ENCODE results near the gene HPX.

The HPX gene

GRCh38 chr11:6440906-6441358 is at the start of gene HPX:
Gene HPX, minus strand, starts transcription at chr11:6440987. Its CDS starts 24 bp downstream, at chr11:6440963.
- DNase-seq: no peak

- DNase-seq: no peak
These were observed 48.5 kb upstream of the HPX start for GRCh38 chr11:6489306-6489705.

- DNase-seq: no peak
These were observed 48.0 kb upstream of the HPX start for GRCh38 chr11:6488821-6489220.

- no peak for DNase-seq
These were observed 47.6 kb upstream of the HPX start for GRCh38 chr11:6488342-6488741.

- DNase-seq: no peak
These were observed 46.2 kb upstream of the HPX start for GRCh38 chr11:6486938-6487337.

GRCh38 chr11:6486256-6486655 is 45.5 kb upstream of the HPX start:
- no peak for DNase-seq

GRCh38 chr11:6485661-6486060 is 44.9 kb upstream of the HPX start:
- DNase-seq: no peak

GRCh38 chr11:6483015-6483414 is 42.2 kb upstream of the HPX start:
- no peak for DNase-seq

- no peak for DNase-seq
These were observed 41.7 kb upstream of the HPX start for GRCh38 chr11:6482441-6482840.

GRCh38 chr11:6481924-6482275 is 41.1 kb upstream of the HPX start:
- no peak for DNase-seq

GRCh38 chr11:6481012-6481923 is 40.5 kb upstream of the HPX start, which contains the start of the genes ARFIP2 and TIMM10B:
Gene ARFIP2, minus strand, starts transcription at chr11:6481331. Its CDS starts 910 bp downstream, at chr11:6480421.
Gene TIMM10B, plus strand, starts transcription at chr11:6481501. Its CDS starts 16 bp downstream, at chr11:6481517.
- peak; percentile 62 for DNase-seq

- DNase-seq: no peak
These were observed 39.6 kb upstream of the HPX start for GRCh38 chr11:6480299-6480914.

- no peak for DNase-seq
These were observed 35.8 kb upstream of the HPX start for GRCh38 chr11:6476571-6476970.

- DNase-seq: no peak
These were observed 35.1 kb upstream of the HPX start for GRCh38 chr11:6475936-6476335.

GRCh38 chr11:6474806-6475500 is 34.2 kb upstream of the HPX start:
- no peak for DNase-seq

GRCh38 chr11:6474413-6474792 is 33.6 kb upstream of the HPX start:
- no peak for DNase-seq

GRCh38 chr11:6473451-6474412 is 32.9 kb upstream of the HPX start, which contains the start of gene TRIM3:
Gene TRIM3, minus strand, starts transcription at chr11:6473941. Its CDS starts 8,246 bp downstream, at chr11:6465695.
- DNase-seq: no peak

- no peak for DNase-seq
These were observed 32.1 kb upstream of the HPX start for GRCh38 chr11:6472934-6473333.

- DNase-seq: no peak
These were observed 28.8 kb upstream of the HPX start for GRCh38 chr11:6469599-6469998.

GRCh38 chr11:6468712-6469495 is 28.1 kb upstream of the HPX start:
- no peak for DNase-seq

- DNase-seq: no peak
These were observed 18.3 kb upstream of the HPX start for GRCh38 chr11:6459099-6459450.

All from cortex of kidney (tissue), 1 donor.